A549 (cell line): ENCODE data around the gene IL17A. TPM values are rescaled to one million over a fixed set of nuclear protein-coding genes. Genes with fewer than 3 reads are reported as not detected.

Source experiments
- ATAC-seq, 2 experiments: fragments of 200-7000 bp in 1 of 2; fragments of >200 bp in 1 of 2; cut with Nextera tagmentation in 1 of 2; cut with Tn5 transposase in 1 of 2; 3 replicates each; pipeline versions ENCODE4 v1.8.0 to v1.9.1; 2018 to 2020; ENCODE audit warnings: mild to moderate bottlenecking in 1 of 2, moderate library complexity in 1 of 2
- CTCF ChIA-PET: fragments of 300-600 bp; sonication (Branson Sonifier 250); formaldehyde crosslinking; extraction: SDS; loops from one replicate; lab custom pipeline; 2021; ENCODE audit warnings: antibody characterized with exemption, inconsistent platforms; lab: Yijun Ruan, JAX
- POLR2A ChIA-PET: fragments of 350-600 bp; formaldehyde crosslinking; extraction: SDS; loops from one replicate; lab custom pipeline; 2021; ENCODE audit warnings: antibody characterized with exemption, inconsistent platforms; lab: Yijun Ruan, JAX
- DNase-seq, 2 experiments: peaks; one replicate each; pipeline versions ENCODE4 v3.0.0 to v3.0.0-alpha.2; 2011 to 2016; ENCODE audit warnings: low read depth in 1 of 2, low spot score in 1 of 2
- FAIRE-seq: peaks from 2 replicates; lab custom pipeline; 2011; peaks lifted over from hg19 to GRCh38; lab: Jason Lieb, UNC
- H3K27ac ChIP-seq, 2 experiments: fragments of >200 bp; sonication (Bioruptor Twin); formaldehyde crosslinking; 3 replicates each; pipeline ENCODE4 v1.5.1; 2016 to 2017
- H3K4me1 ChIP-seq: fragments of >200 bp; sonication (Bioruptor Twin); formaldehyde crosslinking; 3 replicates; pipeline ENCODE4 v1.6.1; 2016
- H3K4me2 ChIP-seq: fragments of >200 bp; sonication (Bioruptor Twin); formaldehyde crosslinking; 3 replicates; pipeline ENCODE4 v1.6.1; 2016
- H3K4me3 ChIP-seq: fragments of >200 bp; sonication (Bioruptor Twin); formaldehyde crosslinking; 3 replicates; pipeline ENCODE4 v1.5.1; 2016
- H3K9me3 ChIP-seq: fragments of >200 bp; sonication (Bioruptor Twin); formaldehyde crosslinking; 3 replicates; pipeline ENCODE4 v1.6.1; 2016
- CBX8 ChIP-seq: fragments of 200-600 bp; sonication (generic); IDR thresholded peaks from 2 replicates; pipeline ENCODE4 v1.6.1; 2016
- CHD2 ChIP-seq: fragments of 150-350 bp; IDR thresholded peaks from 2 replicates; pipeline ENCODE4 v1.6.1; 2014; ENCODE audit warnings: low read length; ENCODE audit not compliant: partially characterized antibody
- EHMT2 ChIP-seq: fragments of 200-600 bp; sonication (generic); IDR thresholded peaks from 2 replicates; pipeline ENCODE4 v1.6.1; 2016; ENCODE audit warnings: antibody characterized with exemption, low read depth, mild to moderate bottlenecking, moderate library complexity
- ESRRA ChIP-seq: fragments of 150-350 bp; IDR thresholded peaks from 2 replicates; pipeline ENCODE4 v1.6.1; 2014; ENCODE audit warnings: mild to moderate bottlenecking, low read length, borderline replicate concordance
- FOSB ChIP-seq: fragments of 250-450 bp; sonication (Bioruptor Pico); IDR thresholded peaks from 2 replicates; pipeline ENCODE4 v1.5.0; 2020; ENCODE audit warnings: mild to moderate bottlenecking, moderate library complexity
- HOXA7 ChIP-seq: fragments of 250-450 bp; sonication (Bioruptor Pico); IDR thresholded peaks from 2 replicates; pipeline ENCODE4 v1.5.0; 2020; ENCODE audit warnings: mild to moderate bottlenecking, moderate library complexity
- HOXB13 ChIP-seq: fragments of 250-450 bp; sonication (Bioruptor Pico); IDR thresholded peaks from 2 replicates; pipeline ENCODE4 v1.5.0; 2020; ENCODE audit warnings: low read depth, mild to moderate bottlenecking, moderate library complexity
- JUN ChIP-seq, 2 experiments: fragments of >200 bp; sonication (Bioruptor Twin); formaldehyde crosslinking; IDR thresholded peaks; 2 replicates in 1 of 2; 3 replicates in 1 of 2; pipeline ENCODE4 v1.6.1; 2016 to 2017
- JUNB ChIP-seq: fragments of >200 bp; sonication (Bioruptor Twin); formaldehyde crosslinking; IDR thresholded peaks from 2 replicates; pipeline ENCODE4 v1.6.1; 2016
- KDM5A ChIP-seq: fragments of 200-600 bp; sonication (generic); IDR thresholded peaks from 2 replicates; pipeline ENCODE4 v1.6.1; 2016; ENCODE audit warnings: antibody characterized with exemption, mild to moderate bottlenecking
- MAFK ChIP-seq: fragments of 450-650 bp; IDR thresholded peaks from 2 replicates; pipeline ENCODE4 v1.6.1; 2014; ENCODE audit not compliant: partially characterized antibody
- PHF8 ChIP-seq: fragments of 200-600 bp; sonication (generic); IDR thresholded peaks from 2 replicates; pipeline ENCODE4 v1.6.1; 2016; ENCODE audit warnings: low read depth, mild to moderate bottlenecking, antibody characterized with exemption, moderate library complexity, borderline replicate concordance
- POLR2A ChIP-seq: IDR thresholded peaks from 2 replicates; pipeline ENCODE4 v1.6.1; 2012; ENCODE audit warnings: mild to moderate bottlenecking, low read length
- RARB ChIP-seq: fragments of 250-450 bp; sonication (Bioruptor Pico); IDR thresholded peaks from 2 replicates; pipeline ENCODE4 v1.8.0; 2021; ENCODE audit warnings: mild to moderate bottlenecking, moderate library complexity
- RCOR1 ChIP-seq: fragments of 150-350 bp; IDR thresholded peaks from 2 replicates; pipeline ENCODE4 v1.6.1; 2014; ENCODE audit warnings: antibody characterized with exemption, low read length, low read depth
- RFX5 ChIP-seq: fragments of 450-650 bp; IDR thresholded peaks from 2 replicates; pipeline ENCODE4 v1.7.1; 2014; ENCODE audit warnings: antibody characterized with exemption, mild to moderate bottlenecking, moderate library complexity
- RNF2 ChIP-seq: fragments of 200-600 bp; sonication (generic); IDR thresholded peaks from 2 replicates; pipeline ENCODE4 v1.6.1; 2016; ENCODE audit warnings: low read depth, mild to moderate bottlenecking, antibody characterized with exemption, moderate library complexity, borderline replicate concordance
- SREBF2 ChIP-seq: fragments of 450-650 bp; IDR thresholded peaks from 2 replicates; pipeline ENCODE4 v1.6.1; 2014; ENCODE audit warnings: mild to moderate bottlenecking, moderate library complexity
- ZNF302 ChIP-seq: fragments of 250-450 bp; sonication (Bioruptor Pico); IDR thresholded peaks from 2 replicates; pipeline ENCODE4 v1.9.0; 2021; ENCODE audit warnings: inconsistent platforms, mild to moderate bottlenecking, moderate library complexity
- WGBS: methylation state at CpG from one replicate; pipeline ENCODE4 v1.1.6; 2017; ENCODE audit errors: missing lambda C conversion rate; 5-methylcytosine and 5-hydroxymethylcytosine counted together
- polyA plus RNA-seq, 4 experiments: library from polyadenylated mRNA; depleted of rRNA in 3 of 4; stranded (reverse); fragments of >200 nt; fragmentation: RNase III in 1 of 4; extraction: RNeasy Plus Mini Kit Qiagen cat#74134 plus additional on column Dnase treatment in 1 of 4; gene quantifications; 2 replicates in 3 of 4; 3 replicates in 1 of 4; pipeline ENCODE4 v1.2.3, GENCODE V29; 2011 to 2017
- TF ChIP-seq, protein P1 (sequence below): IDR thresholded peaks from 2 replicates; pipeline ENCODE4 v1.6.1; 2012
- TF ChIP-seq, protein P2 (sequence below): fragments of 150-350 bp; IDR thresholded peaks from 2 replicates; pipeline ENCODE4 v1.6.1; 2014; ENCODE audit warnings: low read depth, mild to moderate bottlenecking, low read length
- TF ChIP-seq, protein P3 (sequence below): fragments of >200 bp; sonication (Bioruptor Twin); formaldehyde crosslinking; IDR thresholded peaks from 3 replicates; pipeline ENCODE4 v1.6.1; 2016

Gene IL17A
- polyA plus RNA-seq, 2 of the 4 experiments (the other 2 are of a cell fraction) = not detected

DNA sequence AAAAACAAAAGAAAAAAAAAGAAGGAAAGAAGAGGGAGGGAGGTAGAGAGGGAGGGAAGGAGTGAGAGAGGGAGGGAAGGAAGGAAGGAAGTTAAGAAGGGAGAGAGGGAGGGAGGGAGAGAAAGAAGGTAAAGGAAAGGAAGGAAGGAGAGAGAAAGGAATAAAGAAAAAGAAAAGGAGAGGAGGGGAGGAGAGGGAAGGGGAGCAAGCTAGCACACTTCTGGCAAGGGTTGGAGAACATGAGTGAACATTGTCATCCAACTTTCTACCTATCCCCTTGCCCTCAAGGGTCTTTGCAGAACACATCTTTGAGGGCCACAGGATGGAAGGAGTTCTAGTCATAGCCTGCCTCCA lies 34.1 kb upstream of the IL17A start:
- no peak for DNase-seq
- Histone ChIP-seq H3K27ac (no peak overlapping the region), H3K9me3 (no peaks in the 10 kb centered on the region), H3K4me3 (no peak overlapping the region), H3K4me2 (no peak overlapping the region), H3K4me1 (no peaks in the 10 kb centered on the region)
- no peak for FAIRE-seq
- no peak for ATAC-seq
- ChIA-PET POLR2A (no interaction called here), CTCF (no interaction called here)
- no peak for TF ChIP-seq JUNB
- TF ChIP-seq KDM5A = no peak
- no peak for TF ChIP-seq HOXB13 (CRISPR knock-in tag)
- TF ChIP-seq RFX5 = no peak
- TF ChIP-seq CHD2 = no peak
- TF ChIP-seq FOSB (CRISPR knock-in tag) = no peak
- TF ChIP-seq, protein P1, sequence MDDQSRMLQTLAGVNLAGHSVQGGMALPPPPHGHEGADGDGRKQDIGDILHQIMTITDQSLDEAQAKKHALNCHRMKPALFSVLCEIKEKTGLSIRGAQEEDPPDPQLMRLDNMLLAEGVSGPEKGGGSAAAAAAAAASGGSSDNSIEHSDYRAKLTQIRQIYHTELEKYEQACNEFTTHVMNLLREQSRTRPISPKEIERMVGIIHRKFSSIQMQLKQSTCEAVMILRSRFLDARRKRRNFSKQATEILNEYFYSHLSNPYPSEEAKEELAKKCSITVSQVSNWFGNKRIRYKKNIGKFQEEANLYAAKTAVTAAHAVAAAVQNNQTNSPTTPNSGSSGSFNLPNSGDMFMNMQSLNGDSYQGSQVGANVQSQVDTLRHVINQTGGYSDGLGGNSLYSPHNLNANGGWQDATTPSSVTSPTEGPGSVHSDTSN = no peak
- no peak for TF ChIP-seq ESRRA
- TF ChIP-seq, protein P2, sequence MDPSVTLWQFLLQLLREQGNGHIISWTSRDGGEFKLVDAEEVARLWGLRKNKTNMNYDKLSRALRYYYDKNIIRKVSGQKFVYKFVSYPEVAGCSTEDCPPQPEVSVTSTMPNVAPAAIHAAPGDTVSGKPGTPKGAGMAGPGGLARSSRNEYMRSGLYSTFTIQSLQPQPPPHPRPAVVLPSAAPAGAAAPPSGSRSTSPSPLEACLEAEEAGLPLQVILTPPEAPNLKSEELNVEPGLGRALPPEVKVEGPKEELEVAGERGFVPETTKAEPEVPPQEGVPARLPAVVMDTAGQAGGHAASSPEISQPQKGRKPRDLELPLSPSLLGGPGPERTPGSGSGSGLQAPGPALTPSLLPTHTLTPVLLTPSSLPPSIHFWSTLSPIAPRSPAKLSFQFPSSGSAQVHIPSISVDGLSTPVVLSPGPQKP = no peak
- TF ChIP-seq POLR2A = no peak
- no peak for TF ChIP-seq ZNF302 (CRISPR knock-in tag)
- no peak for TF ChIP-seq RNF2
- no peak for TF ChIP-seq HOXA7
- TF ChIP-seq PHF8 = no peak
- TF ChIP-seq, protein P3, sequence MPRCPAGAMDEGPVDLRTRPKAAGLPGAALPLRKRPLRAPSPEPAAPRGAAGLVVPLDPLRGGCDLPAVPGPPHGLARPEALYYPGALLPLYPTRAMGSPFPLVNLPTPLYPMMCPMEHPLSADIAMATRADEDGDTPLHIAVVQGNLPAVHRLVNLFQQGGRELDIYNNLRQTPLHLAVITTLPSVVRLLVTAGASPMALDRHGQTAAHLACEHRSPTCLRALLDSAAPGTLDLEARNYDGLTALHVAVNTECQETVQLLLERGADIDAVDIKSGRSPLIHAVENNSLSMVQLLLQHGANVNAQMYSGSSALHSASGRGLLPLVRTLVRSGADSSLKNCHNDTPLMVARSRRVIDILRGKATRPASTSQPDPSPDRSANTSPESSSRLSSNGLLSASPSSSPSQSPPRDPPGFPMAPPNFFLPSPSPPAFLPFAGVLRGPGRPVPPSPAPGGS = no peak

DNA sequence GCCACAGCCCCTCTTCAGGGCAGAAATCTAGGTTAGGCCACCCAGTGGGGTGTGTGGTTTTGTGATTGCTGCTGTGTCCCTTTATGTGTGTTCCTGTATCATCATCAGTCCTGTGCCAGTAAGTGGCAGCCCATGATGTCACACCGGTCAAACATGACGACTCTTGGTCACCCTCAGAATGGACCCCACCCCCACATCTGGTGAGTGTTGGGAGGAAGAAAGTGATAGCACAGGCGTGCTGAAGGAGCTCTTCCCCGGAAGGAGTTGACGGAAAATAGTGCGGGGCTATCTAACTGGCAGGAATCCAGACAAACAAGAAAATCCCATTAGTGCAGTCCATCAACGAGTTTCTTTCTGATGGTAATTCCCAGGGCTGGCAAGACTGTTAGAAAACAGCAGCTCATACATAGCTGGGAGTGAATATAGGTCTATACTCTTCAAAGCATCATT lies 33.4 kb upstream of the IL17A start:
- H3K9me3 ChIP-seq = no peaks in the 10 kb centered on the region
- 61% methylated on average over 7 of the region's 7 CpGs for WGBS
- no peak overlapping the region for H3K27ac ChIP-seq
- no peaks in the 10 kb centered on the region for H3K4me1 ChIP-seq
- DNase-seq = no peak
- ChIA-PET CTCF (no interaction called here), POLR2A (no interaction called here)
- no peak overlapping the region for H3K4me3 ChIP-seq
- TF ChIP-seq JUN (IDR thresholded peaks at IDR 0.05) = no peak
- TF ChIP-seq EHMT2 = no peak
- TF ChIP-seq RARB (CRISPR knock-in tag) = no peak
- TF ChIP-seq MAFK = no peak
- TF ChIP-seq, protein P1 = no peak
- TF ChIP-seq ESRRA = no peak
- no peak for TF ChIP-seq ZNF302 (CRISPR knock-in tag)
- no peak for TF ChIP-seq CBX8
- no peak for TF ChIP-seq KDM5A
- no peak overlapping the region for H3K4me2 ChIP-seq
- FAIRE-seq = no peak
- ATAC-seq = no peak

DNA sequence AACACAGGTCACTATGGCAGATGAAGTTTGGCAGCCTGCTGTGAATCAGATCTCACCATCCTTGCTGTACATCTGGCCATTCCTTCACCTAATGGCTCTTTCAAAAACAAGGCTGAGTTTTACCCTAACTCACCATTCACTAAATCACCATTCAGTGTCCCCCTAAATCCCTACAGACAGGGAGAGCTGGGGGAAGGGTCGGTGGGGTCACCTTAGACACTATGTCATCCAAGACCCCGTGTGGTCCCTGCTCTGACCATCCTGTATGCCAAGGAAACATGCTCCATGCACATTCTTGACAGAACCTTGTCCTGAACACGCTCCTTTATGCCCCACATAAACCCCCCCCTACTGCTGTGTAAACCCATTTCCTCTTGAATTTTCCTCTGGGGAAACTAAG lies 31.8 kb upstream of the IL17A start:
- DNase-seq = no peak
- TF ChIP-seq SREBF2 (no peak), RCOR1 (no peak), HOXA7 (no peak), ESRRA (no peak)
- ChIA-PET CTCF (interaction anchor here (0.8 to 1.5 kb wide), 2 partner anchors 9 to 109 kb away, joined by 3 to 4 read pairs; no protein-coding TSS in a partner anchor), POLR2A (no interaction called here)
- Histone ChIP-seq H3K27ac (no peak overlapping the region), H3K4me1 (no peaks in the 10 kb centered on the region), H3K9me3 (no peaks in the 10 kb centered on the region), H3K4me3 (no peak overlapping the region), H3K4me2 (no peak overlapping the region)
- FAIRE-seq = no peak
- 11% methylated on average over 3 of the region's 3 CpGs for WGBS
- ATAC-seq = no peak
